HEK293 (cell line): ENCODE measurements around the gene C16orf78.

Source experiments
- ZNF366 ChIP-seq: fragments of 450-650 bp; formaldehyde crosslinking; conservative IDR thresholded peaks from 2 replicates; pipeline ENCODE4 v1.5.1; 2016; ENCODE audit warnings: missing biosample characterization, missing genetic modification characterization
- ZNF776 ChIP-seq: fragments of 450-650 bp; formaldehyde crosslinking; IDR thresholded peaks from 2 replicates; pipeline ENCODE4 v1.5.0; 2017; ENCODE audit warnings: missing biosample characterization, missing genetic modification characterization, borderline replicate concordance
- TF ChIP-seq, protein P1 (sequence below): fragments of 450-650 bp; formaldehyde crosslinking; IDR thresholded peaks from 2 replicates; pipeline ENCODE4 v1.5.1; 2016; ENCODE audit warnings: missing biosample characterization, missing genetic modification characterization
- TF ChIP-seq, protein P2 (sequence below): IDR thresholded peaks from 2 replicates; pipeline ENCODE4 v1.6.1; 2011; ENCODE audit warnings: mild to moderate bottlenecking, low read depth, low read length, borderline replicate concordance

DNA sequence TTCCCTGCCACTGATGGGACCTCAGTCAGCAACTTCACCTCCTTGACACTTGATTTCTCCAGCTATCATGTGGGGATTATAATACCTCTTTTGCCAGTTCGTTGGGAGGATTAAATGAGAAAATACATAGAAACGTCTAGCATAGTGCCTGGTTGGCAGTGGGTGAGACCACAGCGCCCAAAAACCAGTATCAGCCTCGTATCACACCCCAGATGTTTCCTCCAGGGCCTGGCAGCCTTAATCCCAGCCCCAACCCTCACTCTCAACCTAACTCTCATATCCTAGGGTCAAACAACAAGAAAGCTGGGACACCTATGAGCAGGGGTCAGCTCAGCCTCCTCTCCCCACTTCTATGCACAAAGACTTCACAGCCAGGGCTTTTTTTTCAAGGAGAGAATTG is 14.0 kb upstream of the C16orf78 start:
- TF ChIP-seq, protein P1, sequence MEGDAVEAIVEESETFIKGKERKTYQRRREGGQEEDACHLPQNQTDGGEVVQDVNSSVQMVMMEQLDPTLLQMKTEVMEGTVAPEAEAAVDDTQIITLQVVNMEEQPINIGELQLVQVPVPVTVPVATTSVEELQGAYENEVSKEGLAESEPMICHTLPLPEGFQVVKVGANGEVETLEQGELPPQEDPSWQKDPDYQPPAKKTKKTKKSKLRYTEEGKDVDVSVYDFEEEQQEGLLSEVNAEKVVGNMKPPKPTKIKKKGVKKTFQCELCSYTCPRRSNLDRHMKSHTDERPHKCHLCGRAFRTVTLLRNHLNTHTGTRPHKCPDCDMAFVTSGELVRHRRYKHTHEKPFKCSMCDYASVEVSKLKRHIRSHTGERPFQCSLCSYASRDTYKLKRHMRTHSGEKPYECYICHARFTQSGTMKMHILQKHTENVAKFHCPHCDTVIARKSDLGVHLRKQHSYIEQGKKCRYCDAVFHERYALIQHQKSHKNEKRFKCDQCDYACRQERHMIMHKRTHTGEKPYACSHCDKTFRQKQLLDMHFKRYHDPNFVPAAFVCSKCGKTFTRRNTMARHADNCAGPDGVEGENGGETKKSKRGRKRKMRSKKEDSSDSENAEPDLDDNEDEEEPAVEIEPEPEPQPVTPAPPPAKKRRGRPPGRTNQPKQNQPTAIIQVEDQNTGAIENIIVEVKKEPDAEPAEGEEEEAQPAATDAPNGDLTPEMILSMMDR: no peak
- TF ChIP-seq, protein P2, sequence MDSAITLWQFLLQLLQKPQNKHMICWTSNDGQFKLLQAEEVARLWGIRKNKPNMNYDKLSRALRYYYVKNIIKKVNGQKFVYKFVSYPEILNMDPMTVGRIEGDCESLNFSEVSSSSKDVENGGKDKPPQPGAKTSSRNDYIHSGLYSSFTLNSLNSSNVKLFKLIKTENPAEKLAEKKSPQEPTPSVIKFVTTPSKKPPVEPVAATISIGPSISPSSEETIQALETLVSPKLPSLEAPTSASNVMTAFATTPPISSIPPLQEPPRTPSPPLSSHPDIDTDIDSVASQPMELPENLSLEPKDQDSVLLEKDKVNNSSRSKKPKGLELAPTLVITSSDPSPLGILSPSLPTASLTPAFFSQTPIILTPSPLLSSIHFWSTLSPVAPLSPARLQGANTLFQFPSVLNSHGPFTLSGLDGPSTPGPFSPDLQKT: no peak
- no peak for TF ChIP-seq ZNF366 (tag by site-specific recombination)
- TF ChIP-seq ZNF776 (tag by site-specific recombination): no peak
